ENCODE measurements around the gene UBALD1. TPM values are rescaled to one million over a fixed set of nuclear protein-coding genes. Genes with fewer than 3 reads are reported as not detected.
A peak's percentile ranks its signal among the peaks of the same experiment; 100 is the strongest.
"Not testable (repeated sequence)": the region's sequence is repeated elsewhere in the genome, so short reads cannot be mapped to it uniquely, and the experiment has no call there.

Gene UBALD1
- total and polyA plus RNA-seq, 2 experiments from 2014 or later = 42.9 to 46.6 TPM

DNA sequence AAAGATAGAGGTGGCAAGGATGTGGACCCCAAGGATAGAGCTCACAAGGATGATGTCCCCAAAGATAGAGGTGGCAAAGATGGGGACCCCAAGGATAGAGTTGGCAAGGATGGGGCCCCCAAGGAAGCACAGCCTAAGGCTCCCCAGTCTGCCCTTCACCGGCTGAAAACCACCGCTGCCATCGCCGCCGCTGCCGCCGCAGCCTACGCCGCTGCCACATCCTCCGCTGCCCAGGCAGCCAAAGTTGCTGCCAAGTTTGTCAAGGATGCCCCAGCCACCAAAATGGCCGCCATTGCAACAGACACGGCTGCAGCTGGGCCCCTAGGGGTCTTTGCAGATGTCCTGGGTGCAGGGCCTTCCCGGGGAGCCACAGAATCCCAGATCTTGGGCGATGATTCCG, 38.7 kb downstream of the UBALD1 start:
- H3K4me1 ChIP-seq (ENCODE audit: low read depth) = no peaks in the 10 kb centered on the region
- no peak overlapping the region for H3K4me3 ChIP-seq
- H3K36me3 ChIP-seq = no peaks in the 10 kb centered on the region
- no peak for DNase-seq (ENCODE audit: low read depth in 1 of 2, low spot score in 1 of 2)
- TF ChIP-seq, protein P1, sequence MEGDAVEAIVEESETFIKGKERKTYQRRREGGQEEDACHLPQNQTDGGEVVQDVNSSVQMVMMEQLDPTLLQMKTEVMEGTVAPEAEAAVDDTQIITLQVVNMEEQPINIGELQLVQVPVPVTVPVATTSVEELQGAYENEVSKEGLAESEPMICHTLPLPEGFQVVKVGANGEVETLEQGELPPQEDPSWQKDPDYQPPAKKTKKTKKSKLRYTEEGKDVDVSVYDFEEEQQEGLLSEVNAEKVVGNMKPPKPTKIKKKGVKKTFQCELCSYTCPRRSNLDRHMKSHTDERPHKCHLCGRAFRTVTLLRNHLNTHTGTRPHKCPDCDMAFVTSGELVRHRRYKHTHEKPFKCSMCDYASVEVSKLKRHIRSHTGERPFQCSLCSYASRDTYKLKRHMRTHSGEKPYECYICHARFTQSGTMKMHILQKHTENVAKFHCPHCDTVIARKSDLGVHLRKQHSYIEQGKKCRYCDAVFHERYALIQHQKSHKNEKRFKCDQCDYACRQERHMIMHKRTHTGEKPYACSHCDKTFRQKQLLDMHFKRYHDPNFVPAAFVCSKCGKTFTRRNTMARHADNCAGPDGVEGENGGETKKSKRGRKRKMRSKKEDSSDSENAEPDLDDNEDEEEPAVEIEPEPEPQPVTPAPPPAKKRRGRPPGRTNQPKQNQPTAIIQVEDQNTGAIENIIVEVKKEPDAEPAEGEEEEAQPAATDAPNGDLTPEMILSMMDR (IDR thresholded peaks at IDR 0.05; ENCODE audit: low read depth, low read length) = no peak
- no peaks in the 10 kb centered on the region for H3K27me3 ChIP-seq
- no peaks in the 10 kb centered on the region for H3K9me3 ChIP-seq (ENCODE audit: low read depth)
- no peak overlapping the region for H3K27ac ChIP-seq

DNA sequence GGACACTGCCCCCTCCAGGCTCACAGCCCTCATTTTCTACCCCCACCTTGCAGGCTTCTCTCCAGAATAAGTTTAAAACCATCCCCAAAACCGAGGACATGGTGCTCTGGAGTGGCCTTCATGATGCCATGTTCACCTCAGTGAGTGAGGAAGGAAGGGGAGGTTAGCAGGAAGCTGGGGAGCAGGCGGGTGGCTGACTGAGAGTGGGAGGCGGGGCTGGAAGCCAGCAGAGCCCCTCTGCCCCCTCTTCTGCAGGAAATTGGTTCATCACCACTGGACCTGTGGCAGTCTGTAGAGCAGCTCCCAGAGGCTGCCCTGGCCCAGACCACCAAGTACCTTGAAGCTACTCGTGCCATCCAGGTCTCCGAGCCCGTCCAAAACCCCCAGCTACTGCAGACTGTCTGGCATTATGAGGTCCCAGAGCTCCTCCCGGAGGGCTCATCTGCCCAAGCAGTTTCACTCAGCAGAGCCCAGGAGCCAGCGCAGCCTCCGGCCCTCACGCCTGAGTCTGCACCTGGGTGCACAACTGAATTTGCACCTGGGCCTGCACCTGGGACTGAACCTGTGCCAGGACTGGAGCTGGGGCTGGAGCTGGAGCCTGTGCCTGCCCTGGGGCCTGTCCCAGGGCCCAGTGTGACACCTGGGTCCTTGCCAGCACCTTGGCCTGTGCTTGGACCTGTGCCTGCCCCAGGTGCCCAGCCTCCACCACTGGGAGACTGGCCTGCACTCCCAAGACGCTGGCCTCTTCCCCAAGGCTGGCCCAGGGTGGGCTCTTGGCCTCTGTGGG, 39.6 kb downstream of the UBALD1 start:
- DNase-seq (ENCODE audit: low read depth in 1 of 2, low spot score in 1 of 2) = no peak
- TF ChIP-seq, protein P1 (IDR thresholded peaks at IDR 0.05; ENCODE audit: low read depth, low read length) = no peak
- no peaks in the 10 kb centered on the region for H3K36me3 ChIP-seq
- no peaks in the 10 kb centered on the region for H3K4me1 ChIP-seq (ENCODE audit: low read depth)
- H3K27ac ChIP-seq = no peak overlapping the region
- no peak overlapping the region for H3K4me3 ChIP-seq
- H3K9me3 ChIP-seq (ENCODE audit: low read depth) = no peaks in the 10 kb centered on the region
- H3K27me3 ChIP-seq = no peaks in the 10 kb centered on the region

DNA sequence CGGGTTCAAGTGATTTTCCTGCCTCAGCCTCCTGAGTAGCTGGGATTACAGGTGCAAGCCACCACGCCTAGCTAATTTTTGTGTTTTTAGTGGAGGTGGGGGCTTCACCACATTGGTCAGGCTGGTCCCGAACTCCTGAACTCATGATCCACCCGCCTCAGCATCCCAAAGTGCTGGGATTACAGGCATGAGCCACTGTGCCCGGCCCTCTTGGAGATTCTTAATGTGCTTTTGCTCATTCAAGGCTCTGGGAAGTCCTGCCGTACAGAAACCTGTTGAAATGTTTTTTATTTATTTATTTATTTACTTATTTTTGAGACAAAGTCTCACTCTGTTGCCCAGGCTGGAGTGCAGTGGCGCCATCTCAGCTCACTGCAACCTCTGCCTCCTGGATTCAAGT, 40.8 kb downstream of the UBALD1 start:
- H3K9me3 ChIP-seq (ENCODE audit: low read depth); H3K36me3 ChIP-seq; DNase-seq (ENCODE audit: low read depth in 1 of 2, low spot score in 1 of 2); H3K4me1 ChIP-seq (ENCODE audit: low read depth); H3K4me3 ChIP-seq; H3K27ac ChIP-seq; H3K27me3 ChIP-seq: not testable (repeated sequence)

DNA sequence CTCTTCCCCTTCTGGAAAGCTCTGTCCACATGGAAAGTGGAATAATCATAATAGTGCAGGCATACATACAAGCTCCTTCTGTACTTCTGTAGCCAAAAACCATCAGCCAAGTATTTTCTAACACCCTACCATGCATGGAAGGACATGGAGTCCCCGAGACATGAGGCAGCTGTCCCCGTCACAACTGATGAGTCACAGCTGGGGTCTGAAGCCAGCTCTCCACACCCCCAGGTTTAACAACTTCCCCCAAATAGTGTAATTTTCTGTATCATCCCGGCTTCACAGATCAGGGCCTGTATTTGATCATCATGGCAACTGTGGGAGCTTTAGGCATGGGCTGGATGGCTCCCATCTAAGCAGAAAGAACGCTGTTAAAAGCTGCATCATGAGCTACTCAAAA, 42.0 kb downstream of the UBALD1 start:
- H3K27ac ChIP-seq = no peak overlapping the region

DNA sequence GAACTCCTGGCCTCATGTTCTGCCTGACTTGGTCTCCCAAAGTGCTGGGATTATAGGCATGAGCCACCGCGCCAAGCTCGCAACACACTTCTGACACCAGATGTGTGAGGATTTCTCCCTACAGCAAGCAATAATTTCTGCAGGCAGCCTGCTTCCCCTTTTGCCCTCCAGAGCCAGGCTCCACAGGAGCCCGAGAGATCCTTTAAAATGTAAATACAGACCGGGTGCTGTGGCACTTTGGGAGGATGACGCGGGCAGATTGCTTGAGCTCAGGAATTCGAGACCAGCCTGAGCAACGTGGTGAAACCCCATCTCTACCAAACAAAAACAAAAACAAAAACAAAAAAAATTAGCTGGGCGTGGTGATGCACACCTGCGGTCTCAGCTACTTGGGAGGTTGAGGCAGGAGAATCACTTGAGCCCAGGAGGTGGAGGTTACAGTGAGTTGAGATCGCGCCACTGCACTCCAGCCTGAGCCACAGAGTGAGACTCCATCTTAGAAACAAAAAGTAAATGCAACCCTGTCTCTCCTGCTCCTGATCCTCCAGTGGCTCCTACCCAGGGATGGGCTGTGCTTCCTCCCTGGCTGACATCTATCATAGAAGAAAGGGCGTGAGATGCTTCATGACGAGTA, 43.9 kb downstream of the UBALD1 start:
- Histone ChIP-seq H3K9me3 (ENCODE audit: low read depth) (no peaks in the 10 kb centered on the region), H3K27me3 (no peaks in the 10 kb centered on the region), H3K27ac (no peak overlapping the region), H3K4me1 (ENCODE audit: low read depth) (no peaks in the 10 kb centered on the region), H3K36me3 (no peaks in the 10 kb centered on the region), H3K4me3 (no peak overlapping the region)
- DNase-seq (ENCODE audit: low read depth in 1 of 2, low spot score in 1 of 2) = no peak
- TF ChIP-seq, protein P1 (IDR thresholded peaks at IDR 0.05; ENCODE audit: low read depth, low read length) = no peak

More for the DNA sequence above, 42.0 kb downstream of the UBALD1 start:
- H3K4me1 ChIP-seq (ENCODE audit: low read depth) = no peaks in the 10 kb centered on the region
- H3K4me3 ChIP-seq = no peak overlapping the region
- H3K27me3 ChIP-seq = no peaks in the 10 kb centered on the region
- H3K9me3 ChIP-seq (ENCODE audit: low read depth) = no peaks in the 10 kb centered on the region
- DNase-seq (ENCODE audit: low read depth in 1 of 2, low spot score in 1 of 2) = peak in 1 of 2 donors; percentile 36
- TF ChIP-seq, protein P1 (IDR thresholded peaks at IDR 0.05; ENCODE audit: low read depth, low read length) = no peak
- no peaks in the 10 kb centered on the region for H3K36me3 ChIP-seq

DNA sequence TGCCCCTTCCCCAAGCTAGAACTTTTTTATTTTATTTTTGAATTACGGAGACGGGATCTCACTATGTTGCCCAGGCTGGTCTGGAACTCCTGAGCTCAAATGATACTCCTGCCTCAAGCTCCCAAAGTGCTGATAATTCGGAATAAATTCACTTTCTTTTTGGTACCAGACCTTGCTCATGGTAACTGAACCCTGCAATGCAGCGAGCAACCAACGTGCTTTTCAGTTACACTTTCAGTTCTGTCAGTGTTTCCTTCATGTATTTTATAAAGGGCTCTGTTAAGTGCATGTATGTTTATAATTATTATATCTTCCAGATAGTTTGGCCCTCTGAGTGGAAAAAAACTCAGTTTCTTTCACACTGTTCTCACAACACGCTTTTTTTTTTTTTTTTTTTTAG, 44.6 kb downstream of the UBALD1 start:
- no peak for DNase-seq (ENCODE audit: low read depth in 1 of 2, low spot score in 1 of 2)
- no peaks in the 10 kb centered on the region for H3K27me3 ChIP-seq
- no peaks in the 10 kb centered on the region for H3K4me1 ChIP-seq (ENCODE audit: low read depth)
- H3K9me3 ChIP-seq (ENCODE audit: low read depth) = no peaks in the 10 kb centered on the region
- no peak overlapping the region for H3K4me3 ChIP-seq
- H3K36me3 ChIP-seq = no peaks in the 10 kb centered on the region
- TF ChIP-seq, protein P1 (IDR thresholded peaks at IDR 0.05; ENCODE audit: low read depth, low read length) = no peak
- H3K27ac ChIP-seq = no peak overlapping the region
